Neural progenitor cell (in vitro differentiated cells): ENCODE data around the gene MINDY1. TPM values are rescaled to one million over a fixed set of nuclear protein-coding genes. Genes with fewer than 3 reads are reported as not detected.

Source experiments
- DNase-seq: peaks from one replicate; pipeline ENCODE4 v3.0.0-alpha.2; 2016; ENCODE audit warnings: low spot score
- H2AFZ ChIP-seq: fragments of 200-600 bp; sonication (generic); replicated peaks from 2 replicates; pipeline ENCODE4 v1.6.1; 2016; ENCODE audit warnings: antibody characterized with exemption
- H3F3A ChIP-seq: fragments of 200-600 bp; sonication (generic); 2 replicates; pipeline ENCODE4 v1.6.1; 2016; ENCODE audit warnings: antibody characterized with exemption, low read depth
- H3K27ac ChIP-seq: fragments of 200-600 bp; sonication (generic); 2 replicates; pipeline ENCODE4 v1.5.1; 2016; ENCODE audit warnings: mild to moderate bottlenecking
- H3K27me3 ChIP-seq: fragments of 200-600 bp; sonication (generic); 2 replicates; pipeline ENCODE4 v1.6.1; 2016; ENCODE audit warnings: mild to moderate bottlenecking, moderate library complexity
- H3K36me3 ChIP-seq: fragments of 200-600 bp; sonication (generic); 2 replicates; pipeline ENCODE4 v1.5.1; 2016
- H3K4me1 ChIP-seq: fragments of 200-600 bp; sonication (generic); 2 replicates; pipeline ENCODE4 v1.6.1; 2016; ENCODE audit warnings: mixed run types
- H3K4me2 ChIP-seq: fragments of 200-600 bp; sonication (generic); 2 replicates; pipeline ENCODE4 v1.6.1; 2016
- H3K4me3 ChIP-seq: fragments of 200-600 bp; sonication (generic); 2 replicates; pipeline ENCODE4 v1.5.1; 2016
- H3K79me2 ChIP-seq: fragments of 200-600 bp; sonication (generic); 2 replicates; pipeline ENCODE4 v1.6.1; 2016; ENCODE audit warnings: low read depth
- H3K9ac ChIP-seq: fragments of 200-600 bp; sonication (generic); 2 replicates; pipeline ENCODE4 v1.6.1; 2016
- H3K9me3 ChIP-seq: fragments of 200-600 bp; sonication (generic); 2 replicates; pipeline ENCODE4 v1.5.1; 2016; ENCODE audit warnings: low read depth
- H4K20me1 ChIP-seq: fragments of 200-600 bp; sonication (generic); 2 replicates; pipeline ENCODE4 v1.6.1; 2016; ENCODE audit warnings: low read depth
- H3K27ac Mint-ChIP-seq: 3 replicates; pipeline ENCODE4 v1.8.0; 2021; ENCODE audit warnings: mixed read lengths
- H3K27me3 Mint-ChIP-seq: 2 replicates; pipeline ENCODE4 v1.8.0; 2022; ENCODE audit warnings: low read depth, mild to moderate bottlenecking, inconsistent platforms, moderate library complexity, mixed read lengths; ENCODE audit not compliant: insufficient read depth
- H3K36me3 Mint-ChIP-seq: 3 replicates; pipeline ENCODE4 v1.8.0; 2021; ENCODE audit warnings: mixed read lengths
- H3K4me1 Mint-ChIP-seq: 3 replicates; pipeline ENCODE4 v1.8.0; 2021; ENCODE audit warnings: mixed read lengths
- H3K4me3 Mint-ChIP-seq: 3 replicates; pipeline ENCODE4 v1.8.0; 2021; ENCODE audit warnings: mild to moderate bottlenecking, moderate library complexity, mixed read lengths
- H3K9me3 Mint-ChIP-seq: 3 replicates; pipeline ENCODE4 v1.8.0; 2020; ENCODE audit warnings: mixed read lengths
- EZH2 ChIP-seq: fragments of 200-600 bp; sonication (generic); IDR thresholded peaks from 2 replicates; pipeline ENCODE4 v1.6.1; 2017; ENCODE audit warnings: antibody characterized with exemption, mild to moderate bottlenecking, moderate library complexity
- EZH2phosphoT487 ChIP-seq: fragments of 200-600 bp; sonication (generic); IDR thresholded peaks from 2 replicates; pipeline ENCODE4 v1.6.1; 2017; ENCODE audit warnings: antibody characterized with exemption
- total RNA-seq: library from RNA; depleted of rRNA; stranded (reverse); fragments of >200 nt; gene quantifications from 2 replicates; pipeline ENCODE4 v1.2.3, GENCODE V29; 2015; ENCODE audit warnings: low replicate concordance
- TF ChIP-seq, protein P1 (sequence below): fragments of 200-600 bp; sonication (generic); IDR thresholded peaks from 2 replicates; pipeline ENCODE4 v1.5.1; 2017; ENCODE audit warnings: antibody characterized with exemption, mild to moderate bottlenecking

The MINDY1 gene
- total RNA-seq, 1 donor from 2014 or later = 8.5 TPM

- H3K27me3 ChIP-seq = no peaks in the 10 kb centered on the region
- no peaks in the 10 kb centered on the region for H3K9me3 Mint-ChIP-seq
- no peak overlapping the region for H3K4me3 ChIP-seq
- H3K4me3 Mint-ChIP-seq = no peak overlapping the region
- H3K27ac ChIP-seq = no peak overlapping the region
- peaks cover 17% of the 10 kb centered on the region for H3F3A ChIP-seq
- H3K4me1 Mint-ChIP-seq = peaks cover 12% of the 10 kb centered on the region
- peaks cover 6% of the 10 kb centered on the region for H3K4me1 ChIP-seq
- no peaks in the 10 kb centered on the region for H3K9me3 ChIP-seq
- no peak for DNase-seq
- H3K9ac ChIP-seq = no peak overlapping the region
- no peaks in the 10 kb centered on the region for H3K36me3 ChIP-seq
- no peak overlapping the region for H2AFZ ChIP-seq
- H3K27me3 Mint-ChIP-seq = peaks cover 5% of the 10 kb centered on the region
- TF ChIP-seq, protein P1, sequence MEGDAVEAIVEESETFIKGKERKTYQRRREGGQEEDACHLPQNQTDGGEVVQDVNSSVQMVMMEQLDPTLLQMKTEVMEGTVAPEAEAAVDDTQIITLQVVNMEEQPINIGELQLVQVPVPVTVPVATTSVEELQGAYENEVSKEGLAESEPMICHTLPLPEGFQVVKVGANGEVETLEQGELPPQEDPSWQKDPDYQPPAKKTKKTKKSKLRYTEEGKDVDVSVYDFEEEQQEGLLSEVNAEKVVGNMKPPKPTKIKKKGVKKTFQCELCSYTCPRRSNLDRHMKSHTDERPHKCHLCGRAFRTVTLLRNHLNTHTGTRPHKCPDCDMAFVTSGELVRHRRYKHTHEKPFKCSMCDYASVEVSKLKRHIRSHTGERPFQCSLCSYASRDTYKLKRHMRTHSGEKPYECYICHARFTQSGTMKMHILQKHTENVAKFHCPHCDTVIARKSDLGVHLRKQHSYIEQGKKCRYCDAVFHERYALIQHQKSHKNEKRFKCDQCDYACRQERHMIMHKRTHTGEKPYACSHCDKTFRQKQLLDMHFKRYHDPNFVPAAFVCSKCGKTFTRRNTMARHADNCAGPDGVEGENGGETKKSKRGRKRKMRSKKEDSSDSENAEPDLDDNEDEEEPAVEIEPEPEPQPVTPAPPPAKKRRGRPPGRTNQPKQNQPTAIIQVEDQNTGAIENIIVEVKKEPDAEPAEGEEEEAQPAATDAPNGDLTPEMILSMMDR = no peak
- no peaks in the 10 kb centered on the region for H4K20me1 ChIP-seq
- H3K4me2 ChIP-seq = no peak overlapping the region
- H3K79me2 ChIP-seq = no peaks in the 10 kb centered on the region
- no peak overlapping the region for H3K27ac Mint-ChIP-seq
- peaks cover 2% of the 10 kb centered on the region for H3K36me3 Mint-ChIP-seq
These were observed 36.5 kb upstream of the MINDY1 start for GRCh38 chr1:151043163-151043562.

- TF ChIP-seq EZH2 (no peak), EZH2phosphoT487 (no peak)
- TF ChIP-seq, protein P1 = no peak
- H3K27me3 Mint-ChIP-seq = no peaks in the 10 kb centered on the region
- no peaks in the 10 kb centered on the region for H3K4me1 ChIP-seq
- H3K9me3 Mint-ChIP-seq = no peaks in the 10 kb centered on the region
- H3K27ac Mint-ChIP-seq = no peak overlapping the region
- H3K4me2 ChIP-seq = no peak overlapping the region
- H3K4me3 Mint-ChIP-seq = no peak overlapping the region
- H3K9me3 ChIP-seq = no peaks in the 10 kb centered on the region
- no peak overlapping the region for H3K4me3 ChIP-seq
- no peak for DNase-seq
- H3K27me3 ChIP-seq = no peaks in the 10 kb centered on the region
- no peak overlapping the region for H3K9ac ChIP-seq
- H2AFZ ChIP-seq = no peak overlapping the region
- no peaks in the 10 kb centered on the region for H3K79me2 ChIP-seq
- H3F3A ChIP-seq = no peaks in the 10 kb centered on the region
- no peaks in the 10 kb centered on the region for H3K36me3 ChIP-seq
- H3K27ac ChIP-seq = no peak overlapping the region
- H4K20me1 ChIP-seq = no peaks in the 10 kb centered on the region
- no peaks in the 10 kb centered on the region for H3K4me1 Mint-ChIP-seq
- H3K36me3 Mint-ChIP-seq = peaks cover 2% of the 10 kb centered on the region
These were observed 32.8 kb upstream of the MINDY1 start for GRCh38 chr1:151039521-151039920.

GRCh38 chr1:151037032-151037431, 30.3 kb upstream of the MINDY1 start:
- Histone ChIP-seq H3F3A (no peaks in the 10 kb centered on the region), H3K9ac (no peak overlapping the region), H3K27me3 (no peaks in the 10 kb centered on the region), H3K36me3 (no peaks in the 10 kb centered on the region), H2AFZ (no peak overlapping the region), H3K27ac (no peak overlapping the region), H3K4me3 (no peak overlapping the region), H4K20me1 (no peaks in the 10 kb centered on the region), H3K4me1 (no peaks in the 10 kb centered on the region), H3K4me2 (no peak overlapping the region), H3K79me2 (no peaks in the 10 kb centered on the region), H3K9me3 (no peaks in the 10 kb centered on the region)
- Mint-ChIP-seq H3K27ac (peak overlapping the region; percentile 34), H3K4me1 (no peaks in the 10 kb centered on the region), H3K36me3 (peaks cover 10% of the 10 kb centered on the region), H3K4me3 (peak overlapping the region; percentile 4), H3K27me3 (peaks cover 2% of the 10 kb centered on the region), H3K9me3 (no peaks in the 10 kb centered on the region)
- DNase-seq = no peak
- TF ChIP-seq EZH2 (no peak), EZH2phosphoT487 (no peak)
- TF ChIP-seq, protein P1 = no peak

- no peaks in the 10 kb centered on the region for H3K27me3 ChIP-seq
- H3K4me3 ChIP-seq = no peak within 1 kb of the TSS
- H2AFZ ChIP-seq = no peak within 1 kb of the TSS
- H3K27me3 Mint-ChIP-seq = peaks cover 2% of the 10 kb centered on the region
- no peak within 1 kb of the TSS for H3K4me2 ChIP-seq
- H3K4me3 Mint-ChIP-seq = peak within 1 kb of the TSS; percentile 4
- H3K36me3 Mint-ChIP-seq = peaks cover 12% of the 10 kb centered on the region
- no peaks in the 10 kb centered on the region for H3K4me1 ChIP-seq
- H3K27ac ChIP-seq = no peak within 1 kb of the TSS
- TF ChIP-seq, protein P1 = no peak
- TF ChIP-seq EZH2 (no peak), EZH2phosphoT487 (no peak)
- no peak within 1 kb of the TSS for H3K9ac ChIP-seq
- H3K36me3 ChIP-seq = no peaks in the 10 kb centered on the region
- H3F3A ChIP-seq = no peaks in the 10 kb centered on the region
- no peaks in the 10 kb centered on the region for H3K9me3 Mint-ChIP-seq
- H3K79me2 ChIP-seq = no peaks in the 10 kb centered on the region
- H3K9me3 ChIP-seq = no peaks in the 10 kb centered on the region
- no peaks in the 10 kb centered on the region for H3K4me1 Mint-ChIP-seq
- H4K20me1 ChIP-seq = no peaks in the 10 kb centered on the region
- DNase-seq = no peak
- peak within 1 kb of the TSS; percentile 34 for H3K27ac Mint-ChIP-seq
These were observed 29.7 kb upstream of the MINDY1 start, which contains the start of gene BNIPL for GRCh38 chr1:151036356-151036755. Gene BNIPL (plus strand): TSS chr1:151036586. CDS start chr1:151036726, 140 bp downstream.
